ENCODE data around the gene ARHGAP32. TPM values are rescaled to one million over a fixed set of nuclear protein-coding genes. Genes with fewer than 3 reads are reported as not detected.
"Not testable (repeated sequence)": the region's sequence is repeated elsewhere in the genome, so short reads cannot be mapped to it uniquely, and the experiment has no call there.

Gene ARHGAP32
- total RNA-seq, 1 donor from 2014 or later = 10.7 TPM

GRCh38 chr11:129204150-129204838 is 12.2 kb upstream of the ARHGAP32 start:
- DNase-seq (ENCODE audit: low spot score) (no peak), ATAC-seq (no peak)

- no peak for ATAC-seq
- no peak for DNase-seq (ENCODE audit: low spot score)
Measured at GRCh38 chr11:129202646-129203045, 10.5 kb upstream of the ARHGAP32 start.

GRCh38 chr11:129195682-129196081 is 3.6 kb upstream of the ARHGAP32 start:
- DNase-seq (ENCODE audit: low spot score) (no peak), ATAC-seq (no peak)

- ATAC-seq (no peak), DNase-seq (ENCODE audit: low spot score) (no peak)
Measured at GRCh38 chr11:129191649-129192048, 476 bp downstream of the ARHGAP32 start.

GRCh38 chr11:129190087-129190486 is 2.0 kb downstream of the ARHGAP32 start:
- no peak for DNase-seq (ENCODE audit: low spot score)

GRCh38 chr11:129189646-129190045 is 2.5 kb downstream of the ARHGAP32 start:
- no peak for DNase-seq (ENCODE audit: low spot score)
- ATAC-seq = peak; percentile 34

More at GRCh38 chr11:129190087-129190486, 2.0 kb downstream of the ARHGAP32 start:
- ATAC-seq = no peak

- ATAC-seq = not testable (repeated sequence)
Measured at GRCh38 chr11:129185082-129185481, 7.0 kb downstream of the ARHGAP32 start.

GRCh38 chr11:129184581-129184980 is 7.5 kb downstream of the ARHGAP32 start:
- ATAC-seq = no peak
- DNase-seq (ENCODE audit: low spot score) = no peak

More at GRCh38 chr11:129185082-129185481, 7.0 kb downstream of the ARHGAP32 start:
- not testable (repeated sequence) for DNase-seq (ENCODE audit: low spot score)

- ATAC-seq (no peak), DNase-seq (ENCODE audit: low spot score) (no peak)
Measured at GRCh38 chr11:129167315-129167714, 24.8 kb downstream of the ARHGAP32 start.

- DNase-seq (ENCODE audit: low spot score) = no peak
- no peak for ATAC-seq
Measured at GRCh38 chr11:129163714-129164164, 28.4 kb downstream of the ARHGAP32 start.

- not testable (repeated sequence) for ATAC-seq; DNase-seq (ENCODE audit: low spot score)
Measured at GRCh38 chr11:129157080-129157479, 35.0 kb downstream of the ARHGAP32 start.

- ATAC-seq = peak; percentile 26
- DNase-seq (ENCODE audit: low spot score) = no peak
Measured at GRCh38 chr11:129155745-129156144, 36.4 kb downstream of the ARHGAP32 start.

GRCh38 chr11:129148487-129148886 is 43.6 kb downstream of the ARHGAP32 start:
- ATAC-seq (no peak), DNase-seq (ENCODE audit: low spot score) (no peak)

GRCh38 chr11:129146191-129146590 is 45.9 kb downstream of the ARHGAP32 start:
- ATAC-seq = no peak
- no peak for DNase-seq (ENCODE audit: low spot score)

- ATAC-seq (no peak), DNase-seq (ENCODE audit: low spot score) (no peak)
Measured at GRCh38 chr11:129145276-129145675, 46.8 kb downstream of the ARHGAP32 start.

GRCh38 chr11:129144256-129144655 is 47.9 kb downstream of the ARHGAP32 start:
- ATAC-seq (no peak), DNase-seq (ENCODE audit: low spot score) (no peak)

- ATAC-seq (peak; percentile 49), DNase-seq (ENCODE audit: low spot score) (no peak)
Measured at GRCh38 chr11:129143335-129143734, 48.8 kb downstream of the ARHGAP32 start.

GRCh38 chr11:129141748-129142523 is 50.2 kb downstream of the ARHGAP32 start:
- DNase-seq (ENCODE audit: low spot score) (peak; percentile 55), ATAC-seq (peak; percentile 96)

GRCh38 chr11:129131316-129131715 is 60.8 kb downstream of the ARHGAP32 start:
- ATAC-seq (no peak), DNase-seq (ENCODE audit: low spot score) (no peak)

- ATAC-seq; DNase-seq (ENCODE audit: low spot score): not testable (repeated sequence)
Measured at GRCh38 chr11:129128881-129129620, 63.1 kb downstream of the ARHGAP32 start.

- no peak for ATAC-seq
- no peak for DNase-seq (ENCODE audit: low spot score)
Measured at GRCh38 chr11:129119036-129119435, 73.1 kb downstream of the ARHGAP32 start.

All from left lobe of liver (tissue), 2 donors.